ENCODE results near the gene SC5D. TPM values are rescaled to one million over a fixed set of nuclear protein-coding genes. Genes with fewer than 3 reads are reported as not detected.

The SC5D gene
- total and polyA plus RNA-seq, 2 of the 8 experiments (the other 6 are each of a cell fraction or from before 2014, with no cell fraction given), result 73.9 to 90.3 TPM

DNA sequence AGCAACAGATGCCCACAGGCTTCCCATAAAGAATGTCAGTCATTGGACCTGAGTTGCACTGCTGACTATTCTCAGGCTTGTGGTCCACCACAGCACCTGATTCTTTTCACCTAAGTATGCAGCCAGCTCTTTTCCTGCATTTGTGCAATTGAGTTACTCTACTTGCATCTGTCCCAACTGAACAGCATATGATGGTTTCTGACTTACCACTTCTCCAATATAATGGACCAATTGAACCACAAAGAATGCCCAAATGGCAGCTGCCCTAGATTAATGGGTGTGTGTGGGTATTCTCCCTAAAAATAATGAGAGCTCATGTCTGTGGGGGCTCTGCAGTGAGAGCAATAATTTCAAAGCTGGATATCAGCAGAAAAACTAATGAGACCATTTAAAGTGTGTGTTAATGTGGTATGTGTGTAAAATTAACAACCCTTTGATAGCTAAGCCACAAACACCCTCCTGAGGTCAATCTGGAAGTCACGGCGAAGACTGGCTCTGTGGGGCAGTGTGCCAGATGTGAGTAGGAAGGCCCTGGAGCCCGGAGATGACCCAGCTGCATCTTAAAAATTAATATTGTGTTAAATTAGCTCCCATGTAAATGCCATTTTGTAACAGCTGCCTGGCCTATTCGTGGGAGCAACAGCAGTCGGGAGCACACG lies 43.8 kb downstream of the SC5D start:
- TF ChIP-seq FOSL1 (IDR thresholded peaks at IDR 0.05; ENCODE audit: insufficient read depth, low read depth, low read length) (no peak), SRF (IDR thresholded peaks at IDR 0.05; ENCODE audit: low read depth, low read length) (no peak), TEAD4 (IDR thresholded peaks at IDR 0.05; ENCODE audit: low read depth, low read length) (no peak)
- Histone ChIP-seq H4K5ac (ENCODE audit: insufficient read length, low read depth, low read length) (no peak overlapping the region), H3K23me2 (ENCODE audit: low read depth, low read length) (no peaks in the 10 kb centered on the region), H2AFZ (ENCODE audit: low read length) (no peak overlapping the region), H3K79me2 (ENCODE audit: control insufficient read depth in 1 of 2, insufficient read depth in 2 of 2, low read length in 2 of 2) (no peaks in the 10 kb centered on the region), H4K91ac (replicated peaks; ENCODE audit: insufficient read length, low read length) (no peak overlapping the region), H2AK5ac (ENCODE audit: low read depth, low read length) (no peak overlapping the region), H3K4me1 (replicated peaks in 1 of 4; ENCODE audit: control insufficient read depth in 3 of 4, insufficient read depth in 4 of 4, low read length in 3 of 4) (no peaks in the 10 kb centered on the region), H3K9me3 (ENCODE audit: insufficient read depth in 2 of 2, low read depth in 1 of 2, low read length in 1 of 2) (no peaks in the 10 kb centered on the region), H3K4me3 (ENCODE audit: extremely low read depth in 1 of 4, insufficient read depth in 2 of 4, low read depth in 3 of 4, low read length in 4 of 4) (no peak overlapping the region), H3K27ac (ENCODE audit: low read depth, low read length) (no peak overlapping the region), H3K27me3 (replicated peaks in 1 of 4; ENCODE audit: control insufficient read depth in 3 of 4, extremely low read depth in 1 of 4, insufficient read depth in 3 of 4, low read length in 3 of 4) (no peaks in the 10 kb centered on the region), H3K4me2 (ENCODE audit: insufficient read depth in 1 of 2, low read depth in 2 of 2, low read length in 2 of 2) (no peak overlapping the region), H3K36me3 (ENCODE audit: control insufficient read depth in 2 of 4, insufficient read depth in 4 of 4, low read length in 3 of 4) (no peaks in the 10 kb centered on the region), H3K9ac (replicated peaks in 1 of 4; ENCODE audit: extremely low read depth in 1 of 4, low read depth in 3 of 4, low read length in 3 of 4) (no peak overlapping the region; a peak in 1 of 7 replicates), H2BK12ac (ENCODE audit: low read depth, low read length) (no peak overlapping the region), H3K4ac (replicated peaks; ENCODE audit: insufficient read length, low read depth, low read length) (no peak overlapping the region), H2BK120ac (replicated peaks; ENCODE audit: low read depth, low read length) (no peak overlapping the region), H3K79me1 (ENCODE audit: low read depth, low read length) (no peaks in the 10 kb centered on the region), H3K18ac (ENCODE audit: extremely low read depth, low read length) (no peak overlapping the region), H3K14ac (ENCODE audit: insufficient read length) (no peak overlapping the region), H2BK20ac (ENCODE audit: low read length) (no peak overlapping the region), H3K56ac (replicated peaks; ENCODE audit: insufficient read length, low read depth, low read length) (no peak overlapping the region), H4K20me1 (replicated peaks in 1 of 2; ENCODE audit: control insufficient read depth in 1 of 2, insufficient read depth in 2 of 2, low read length in 2 of 2) (no peaks in the 10 kb centered on the region), H4K8ac (ENCODE audit: extremely low read depth, insufficient read depth, low read length) (no peak overlapping the region), H3K23ac (ENCODE audit: insufficient read length) (no peak overlapping the region), H2BK5ac (ENCODE audit: low read depth, low read length) (no peak overlapping the region), H2BK15ac (ENCODE audit: low read length) (no peak overlapping the region)
- ChIA-PET POLR2A (ENCODE audit: partially characterized antibody) (no interaction called here), CTCF (ENCODE audit: partially characterized antibody) (interaction anchor here (0.6 to 1.7 kb wide), 12 partner anchors 10 to 1311 kb away, joined by 3 to 7 read pairs (median 3); no protein-coding TSS in a partner anchor)
- DNase-seq (ENCODE audit: low read depth in 1 of 2, low spot score in 2 of 2) (no peak), FAIRE-seq (no peak)
- WGBS, 2 experiments (ENCODE audit: extremely low coverage in 1 of 2, insufficient coverage in 1 of 2, insufficient read length in 1 of 2, insufficient replicate concordance in 2 of 2, low coverage in 1 of 2, low lambda C conversion rate in 2 of 2, missing lambda C conversion rate in 1 of 2), result 97% methylated on average over 6 of the region's 6 CpGs; no CpG with 5 or more reads in 1 of the 2 experiments

All from H1 (cell line).